NB4 (cell line): ENCODE results near the gene GGT6.

Experiments used
- CTCF ChIP-seq: IDR thresholded peaks from one replicate; pipeline ENCODE4 v1.5.1; 2012; ENCODE audit warnings: low read depth, low read length
- MAX ChIP-seq: IDR thresholded peaks from 2 replicates; pipeline ENCODE4 v1.6.1; 2011; ENCODE audit warnings: low read depth, low read length
- POLR2A ChIP-seq: IDR thresholded peaks from 2 replicates; pipeline ENCODE4 v1.6.1; 2011; ENCODE audit warnings: mild to moderate bottlenecking; ENCODE audit not compliant: insufficient read length; ENCODE audit errors: extremely low read depth

GRCh38 chr17:4542003-4542725 lies 18.2 kb downstream of the GGT6 start:
- TF ChIP-seq CTCF (no peak), POLR2A (no peak), MAX (no peak)
